Colonic mucosa (tissue), 4 donors: ENCODE data around the gene CRYBG1. TPM values are rescaled to one million over a fixed set of nuclear protein-coding genes. Genes with fewer than 3 reads are reported as not detected.

Source experiments
- DNase-seq: peaks from one replicate; pipeline ENCODE4 v3.0.0-alpha.2; 2020
- H3K27ac ChIP-seq: fragments of 200-600 bp; one replicate; pipeline ENCODE4 v1.8.0; 2021
- H3K27me3 ChIP-seq: fragments of 200-600 bp; one replicate; pipeline ENCODE4 v1.8.0; 2021
- H3K36me3 ChIP-seq: fragments of 200-600 bp; one replicate; pipeline ENCODE4 v1.8.0; 2021
- H3K4me1 ChIP-seq: fragments of 200-600 bp; one replicate; pipeline ENCODE4 v1.8.0; 2021; ENCODE audit warnings: mild to moderate bottlenecking
- H3K4me3 ChIP-seq: fragments of 200-600 bp; one replicate; pipeline ENCODE4 v1.8.0; 2021
- H3K9ac ChIP-seq, 2 donors: one replicate each; pipeline ENCODE4 v1.7.0; 2013; ENCODE audit warnings: control low read depth in 2 of 2, low read depth in 2 of 2, low read length in 2 of 2
- H3K9me3 ChIP-seq: fragments of 200-600 bp; one replicate; pipeline ENCODE4 v1.8.0; 2021
- CTCF ChIP-seq: fragments of 200-600 bp; IDR thresholded peaks from one replicate; pipeline ENCODE4 v1.8.0; 2022; ENCODE audit warnings: antibody characterized with exemption, mild to moderate bottlenecking
- intact Hi-C: fragments of 100-400 bp; cut with DNase I; formaldehyde crosslinking; loops from one replicate; pipeline ENCODE4 v1.14.1; 2022
- total RNA-seq, 2 donors: library from RNA; stranded (reverse); fragmentation: NEBNext Ultra II Directional in 1 of 2; extraction: Animal tissue kit (Norgen Biotek cat#: 25700) in 1 of 2; gene quantifications; one replicate each; pipeline ENCODE4 v1.2.1, GENCODE V29; 2021
- donor health status: healthy.
- donor health status: DM: no; HTN: no; CAD: no.
- donor health status: DM: no; HTN: no; CAD: no.

Gene CRYBG1
- total RNA-seq, 2 donors from 2014 or later: 80.5 to 102 TPM

GRCh38 chr6:106614166-106614565, 253.6 kb downstream of the CRYBG1 start:
- H3K36me3 ChIP-seq: no peaks in the 10 kb centered on the region
- no peak for TF ChIP-seq CTCF
- H3K9ac ChIP-seq: no peak overlapping the region
- H3K4me3 ChIP-seq: no peak overlapping the region
- intact Hi-C loops: no loop called here
- no peak for DNase-seq
- no peaks in the 10 kb centered on the region for H3K4me1 ChIP-seq
- no peaks in the 10 kb centered on the region for H3K9me3 ChIP-seq
- no peak overlapping the region for H3K27ac ChIP-seq
- no peaks in the 10 kb centered on the region for H3K27me3 ChIP-seq

DNA sequence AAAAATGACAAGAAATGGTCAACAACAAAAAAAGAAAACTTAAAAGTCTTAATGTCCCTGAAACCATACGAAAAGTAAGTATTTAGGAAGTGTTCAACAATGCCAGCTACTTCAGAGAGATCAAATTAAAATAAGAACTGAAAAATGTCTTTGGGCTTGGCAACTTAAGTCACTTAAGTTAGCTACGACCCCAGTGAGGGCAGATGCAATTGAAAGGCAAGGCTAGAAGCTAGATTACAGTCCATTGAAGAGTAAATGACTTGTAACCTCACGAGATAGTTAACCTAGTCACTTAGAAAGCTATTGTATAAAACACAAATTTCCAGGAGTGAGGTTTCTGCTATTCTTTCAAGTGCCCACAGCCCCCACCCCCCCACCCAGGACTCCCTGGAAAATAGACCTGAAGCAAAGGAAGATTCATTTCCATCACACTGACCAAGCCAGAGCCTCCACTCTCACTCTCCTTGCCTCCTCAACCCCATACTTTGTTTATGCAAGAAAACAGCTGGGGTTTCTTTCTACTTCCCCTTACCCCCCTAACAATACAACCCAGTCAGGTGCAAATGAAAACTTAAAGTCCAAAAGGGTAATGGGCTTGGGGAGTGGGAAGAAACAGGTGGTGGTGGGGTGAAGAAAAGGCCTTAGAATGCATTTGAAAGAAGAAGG, 254.2 kb downstream of the CRYBG1 start:
- no peak overlapping the region for H3K27ac ChIP-seq
- H3K27me3 ChIP-seq: no peaks in the 10 kb centered on the region
- H3K36me3 ChIP-seq: no peaks in the 10 kb centered on the region
- no peaks in the 10 kb centered on the region for H3K4me1 ChIP-seq
- no peak overlapping the region for H3K4me3 ChIP-seq
- no peak for TF ChIP-seq CTCF
- DNase-seq: no peak
- H3K9me3 ChIP-seq: no peaks in the 10 kb centered on the region
- intact Hi-C loops: no loop called here
- no peak overlapping the region for H3K9ac ChIP-seq

DNA sequence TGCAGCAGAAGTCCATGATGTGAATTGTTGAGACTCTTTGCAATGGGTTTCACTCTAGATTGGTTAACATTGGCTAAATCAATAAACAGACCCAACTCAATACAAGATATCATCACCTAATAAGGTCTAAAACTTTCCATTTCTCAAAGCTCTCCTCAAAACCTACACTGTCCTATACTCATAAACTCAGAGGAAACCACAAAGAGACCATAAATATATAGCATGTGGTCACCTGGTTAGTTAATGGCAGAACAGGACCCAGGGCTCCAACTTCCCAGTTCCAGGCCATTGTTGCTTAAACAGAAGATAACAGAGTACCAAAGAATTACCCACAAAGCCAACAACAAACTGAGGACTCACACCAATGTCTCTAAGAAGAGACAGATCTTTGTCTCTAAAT, 256.8 kb downstream of the CRYBG1 start:
- Histone ChIP-seq H3K9ac (no peak overlapping the region), H3K4me3 (no peak overlapping the region), H3K4me1 (no peaks in the 10 kb centered on the region), H3K36me3 (no peaks in the 10 kb centered on the region), H3K27ac (no peak overlapping the region), H3K27me3 (no peaks in the 10 kb centered on the region), H3K9me3 (no peaks in the 10 kb centered on the region)
- TF ChIP-seq CTCF: no peak
- DNase-seq: no peak
- intact Hi-C loops: no loop called here

GRCh38 chr6:106617857-106618256, 257.3 kb downstream of the CRYBG1 start:
- H3K4me3 ChIP-seq: no peak overlapping the region
- no peaks in the 10 kb centered on the region for H3K9me3 ChIP-seq
- no peak overlapping the region for H3K9ac ChIP-seq
- no peaks in the 10 kb centered on the region for H3K36me3 ChIP-seq
- no peak for DNase-seq
- no peak for TF ChIP-seq CTCF
- no peaks in the 10 kb centered on the region for H3K4me1 ChIP-seq
- intact Hi-C loops: no loop called here
- no peak overlapping the region for H3K27ac ChIP-seq
- H3K27me3 ChIP-seq: no peaks in the 10 kb centered on the region

GRCh38 chr6:106618324-106618723, 257.8 kb downstream of the CRYBG1 start:
- no peak for TF ChIP-seq CTCF
- intact Hi-C loops: no loop called here
- Histone ChIP-seq H3K4me3 (no peak overlapping the region), H3K4me1 (no peaks in the 10 kb centered on the region), H3K9me3 (no peaks in the 10 kb centered on the region), H3K36me3 (no peaks in the 10 kb centered on the region), H3K9ac (no peak overlapping the region), H3K27ac (no peak overlapping the region), H3K27me3 (no peaks in the 10 kb centered on the region)
- DNase-seq: no peak
